OCI-LY3 (cell line): Measurements from ENCODE around the gene SH3BGRL3.
"Not testable (repeated sequence)": the region's sequence is repeated elsewhere in the genome, so short reads cannot be mapped to it uniquely, and the experiment has no call there.

Source experiments
- H2AFZ ChIP-seq: fragments of 200-600, 300-600 bp; shearing (Covaris generic); 2 replicates; pipeline ENCODE4 v1.6.0; 2014; ENCODE audit warnings: antibody characterized with exemption, low read depth, low read length
- H3K27ac ChIP-seq: fragments of 200-600, 300-600 bp; sonication (generic); 2 replicates; pipeline ENCODE4 v1.5.1; 2014; ENCODE audit warnings: mild to moderate bottlenecking, low read length, moderate library complexity, mixed read lengths
- H3K27me3 ChIP-seq: fragments of 200-600, 300-600 bp; sonication (generic); 2 replicates; pipeline ENCODE4 v1.6.1; 2014; ENCODE audit warnings: low read depth, low read length, mixed read lengths
- H3K36me3 ChIP-seq: fragments of 200-600, 300-600 bp; sonication (generic); replicated peaks from 2 replicates; pipeline ENCODE3; 2014; ENCODE audit warnings: low read depth, low read length, mixed read lengths
- H3K4me1 ChIP-seq: fragments of 300-600, 200-600 bp; sonication (generic); 2 replicates; pipeline ENCODE4 v1.6.1; 2014; ENCODE audit warnings: low read length, mixed read lengths
- H3K4me2 ChIP-seq: fragments of 200-600, 300-600 bp; sonication (generic); 2 replicates; pipeline ENCODE4 v1.6.1; 2014; ENCODE audit warnings: low read length, mixed read lengths
- H3K4me3 ChIP-seq: fragments of 300-600, 200-600 bp; sonication (generic); 2 replicates; pipeline ENCODE4 v1.5.1; 2014; ENCODE audit warnings: antibody characterized with exemption, mild to moderate bottlenecking, low read length, moderate library complexity
- H3K79me2 ChIP-seq: fragments of 300-600, 200-600 bp; shearing (Covaris generic); 2 replicates; pipeline ENCODE4 v1.6.1; 2014; ENCODE audit warnings: mild to moderate bottlenecking, low read length, mixed read lengths
- H3K9ac ChIP-seq: fragments of 300-600, 200-600 bp; shearing (Covaris generic); 2 replicates; pipeline ENCODE4 v1.6.0; 2014; ENCODE audit warnings: mild to moderate bottlenecking, low read length, moderate library complexity
- H3K9me3 ChIP-seq: fragments of 200-600, 300-600 bp; shearing (Covaris generic); 2 replicates; pipeline ENCODE4 v1.6.1; 2014; ENCODE audit warnings: low read length, mixed read lengths; ENCODE audit not compliant: insufficient read depth
- H4K20me1 ChIP-seq: fragments of 200-600, 300-600 bp; sonication (generic); 2 replicates; pipeline ENCODE4 v1.6.1; 2016; ENCODE audit warnings: low read length, mixed read lengths; ENCODE audit not compliant: insufficient read depth
- EZH2phosphoT487 ChIP-seq: fragments of 200-600 bp; shearing (Covaris generic); IDR thresholded peaks from 2 replicates; pipeline ENCODE4 v1.6.1; 2018; ENCODE audit warnings: antibody characterized with exemption, mixed run types, low read depth
- TF ChIP-seq, protein P1 (sequence below): fragments of 200-600, 300-600 bp; sonication (generic); IDR thresholded peaks from 2 replicates; pipeline ENCODE4 v1.5.1; 2014; ENCODE audit warnings: antibody characterized with exemption, low read length, low read depth

Gene SH3BGRL3

DNA sequence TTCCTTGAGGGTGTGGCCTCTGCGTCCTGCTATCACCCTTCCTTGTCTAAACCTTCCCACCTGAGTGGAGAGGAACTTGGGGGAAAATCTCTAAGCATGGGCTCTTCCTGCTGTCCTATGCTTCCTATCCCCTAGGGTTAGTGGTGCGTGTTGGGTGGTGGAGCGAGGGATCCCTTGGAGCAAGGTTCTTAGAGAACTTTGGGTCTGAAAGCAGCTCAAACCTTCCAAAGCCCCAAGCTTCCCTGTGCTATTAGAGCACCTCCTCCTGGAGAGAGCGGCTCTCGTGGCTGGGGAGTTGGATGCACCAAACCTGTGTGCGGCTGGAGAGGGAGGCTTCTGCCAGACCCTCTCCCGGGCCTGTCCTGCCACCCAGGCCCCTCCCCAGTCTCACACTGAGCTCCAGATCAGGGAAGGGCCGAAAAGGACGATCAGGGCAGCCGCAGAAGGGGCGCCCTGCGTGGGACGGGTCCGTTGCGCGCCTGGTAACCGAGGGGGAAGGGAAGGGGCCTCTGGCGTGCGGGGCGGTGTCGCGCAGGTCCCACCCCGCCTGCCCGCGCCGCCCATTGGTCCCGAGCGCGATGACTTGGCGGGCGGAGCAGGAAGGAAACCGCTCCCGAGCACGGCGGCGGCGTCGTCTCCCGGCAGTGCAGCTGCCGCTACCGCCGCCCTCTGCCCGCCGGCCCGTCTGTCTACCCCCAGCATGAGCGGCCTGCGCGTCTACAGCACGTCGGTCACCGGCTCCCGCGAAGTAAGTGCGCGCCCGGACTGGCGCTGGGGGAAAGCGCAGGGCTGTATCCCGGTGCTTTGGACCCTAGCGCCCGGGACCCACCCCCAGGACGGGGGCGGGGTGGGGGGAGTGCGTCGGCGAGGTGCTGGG lies at the start of gene SH3BGRL3:
SH3BGRL3 (plus strand) TSS at position 631 of the 877 bp plus-strand sequence; CDS start at position 701, 70 bp downstream.
- peaks cover 24% of the 10 kb centered on the region for H3K36me3 ChIP-seq
- H3K4me2 ChIP-seq, result peak within 1 kb of the TSS; percentile 92
- no peaks in the 10 kb centered on the region for H3K27me3 ChIP-seq
- H3K4me1 ChIP-seq, result peaks cover 11% of the 10 kb centered on the region
- no peaks in the 10 kb centered on the region for H4K20me1 ChIP-seq
- H3K4me3 ChIP-seq, result peak within 1 kb of the TSS; percentile 95
- H3K79me2 ChIP-seq, result no peaks in the 10 kb centered on the region
- H3K27ac ChIP-seq, result no peak within 1 kb of the TSS; the same call in 1 of the 2 replicates
- no peaks in the 10 kb centered on the region for H3K9me3 ChIP-seq
- H3K9ac ChIP-seq, result peak within 1 kb of the TSS; percentile 78
- TF ChIP-seq, protein P1, sequence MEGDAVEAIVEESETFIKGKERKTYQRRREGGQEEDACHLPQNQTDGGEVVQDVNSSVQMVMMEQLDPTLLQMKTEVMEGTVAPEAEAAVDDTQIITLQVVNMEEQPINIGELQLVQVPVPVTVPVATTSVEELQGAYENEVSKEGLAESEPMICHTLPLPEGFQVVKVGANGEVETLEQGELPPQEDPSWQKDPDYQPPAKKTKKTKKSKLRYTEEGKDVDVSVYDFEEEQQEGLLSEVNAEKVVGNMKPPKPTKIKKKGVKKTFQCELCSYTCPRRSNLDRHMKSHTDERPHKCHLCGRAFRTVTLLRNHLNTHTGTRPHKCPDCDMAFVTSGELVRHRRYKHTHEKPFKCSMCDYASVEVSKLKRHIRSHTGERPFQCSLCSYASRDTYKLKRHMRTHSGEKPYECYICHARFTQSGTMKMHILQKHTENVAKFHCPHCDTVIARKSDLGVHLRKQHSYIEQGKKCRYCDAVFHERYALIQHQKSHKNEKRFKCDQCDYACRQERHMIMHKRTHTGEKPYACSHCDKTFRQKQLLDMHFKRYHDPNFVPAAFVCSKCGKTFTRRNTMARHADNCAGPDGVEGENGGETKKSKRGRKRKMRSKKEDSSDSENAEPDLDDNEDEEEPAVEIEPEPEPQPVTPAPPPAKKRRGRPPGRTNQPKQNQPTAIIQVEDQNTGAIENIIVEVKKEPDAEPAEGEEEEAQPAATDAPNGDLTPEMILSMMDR, result peak; percentile 14; the same call in 1 of the 2 replicates
- TF ChIP-seq EZH2phosphoT487, result no peak
- peak within 1 kb of the TSS; percentile 84; the same call in 1 of the 2 replicates for H2AFZ ChIP-seq

DNA sequence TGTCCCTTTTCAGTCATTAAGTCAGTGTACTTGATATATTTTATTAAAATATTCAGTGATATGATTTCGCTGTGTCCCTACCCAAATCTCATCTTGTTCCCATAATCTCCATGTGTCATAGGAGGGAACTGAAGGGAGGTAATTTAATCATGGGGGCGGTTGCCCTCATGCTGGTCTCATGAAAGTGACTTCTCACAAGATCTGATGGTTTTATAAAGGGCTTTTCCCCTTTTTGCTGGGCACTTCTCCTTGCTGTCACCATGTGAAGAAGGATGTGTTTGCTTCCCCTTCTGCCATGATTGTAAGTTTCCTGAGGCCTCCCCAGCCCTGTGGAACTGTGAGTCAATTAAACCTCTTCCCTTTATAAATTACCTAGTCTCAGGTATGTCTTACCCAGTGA lies 49.2 kb upstream of the SH3BGRL3 start:
- H3K9me3 ChIP-seq, H3K4me3 ChIP-seq, H3K4me2 ChIP-seq, H2AFZ ChIP-seq, H3K27me3 ChIP-seq, H3K9ac ChIP-seq, H3K36me3 ChIP-seq, H4K20me1 ChIP-seq, H3K4me1 ChIP-seq, H3K27ac ChIP-seq: not testable (repeated sequence)
- H3K79me2 ChIP-seq, result peaks cover 14% of the 10 kb centered on the region

DNA sequence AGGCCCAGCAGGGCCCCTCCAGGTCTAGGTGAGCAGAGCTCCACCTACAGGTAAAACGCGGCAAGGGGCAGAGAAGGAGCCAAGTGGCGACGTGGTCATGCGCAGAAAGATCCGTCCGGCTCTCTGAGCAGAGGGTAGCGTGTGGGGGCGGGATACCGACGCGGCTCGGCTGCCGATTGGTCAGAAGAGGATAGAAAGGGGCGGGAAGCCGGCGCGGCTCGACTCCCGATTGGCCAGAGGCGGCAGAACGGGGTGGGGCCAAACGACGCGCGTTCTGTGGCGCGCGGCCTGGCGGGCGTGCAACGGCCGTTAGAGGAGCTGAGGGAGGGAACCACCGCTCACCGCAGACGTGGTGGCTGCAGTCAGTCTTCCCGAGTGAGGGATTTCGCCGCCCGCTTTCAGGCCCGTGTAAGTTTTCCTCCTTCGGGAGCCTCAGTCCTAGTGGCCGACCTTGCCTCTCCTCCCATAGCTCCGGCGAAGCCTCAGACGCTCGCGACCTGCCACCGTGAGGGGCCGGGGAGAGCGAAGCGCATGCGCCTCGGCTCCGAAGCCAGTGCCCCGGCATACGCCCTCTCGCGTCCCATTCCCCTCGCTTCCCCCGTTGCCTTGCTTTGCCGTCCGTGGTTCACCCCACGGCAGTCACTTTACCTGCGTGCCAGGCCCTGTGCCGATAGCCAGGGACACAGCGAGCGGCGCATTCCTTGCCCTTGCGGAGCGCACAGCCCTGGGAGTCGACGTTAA lies 45.8 kb upstream of the SH3BGRL3 start, which contains the start of gene CEP85:
CEP85 (plus strand) TSS at position 298 of the 741 bp plus-strand sequence. CDS start 5,584 bp downstream, outside the sequence.
- Histone ChIP-seq H3K27ac (peak within 1 kb of the TSS; percentile 57), H3K4me1 (peaks cover 19% of the 10 kb centered on the region), H2AFZ (peak within 1 kb of the TSS; percentile 99), H3K9me3 (no peaks in the 10 kb centered on the region), H3K27me3 (no peaks in the 10 kb centered on the region), H3K36me3 (peaks cover 2% of the 10 kb centered on the region), H3K4me2 (peak within 1 kb of the TSS; percentile 100), H3K4me3 (peak within 1 kb of the TSS; percentile 98), H3K79me2 (peaks cover 48% of the 10 kb centered on the region), H4K20me1 (no peaks in the 10 kb centered on the region), H3K9ac (peak within 1 kb of the TSS; percentile 94)
- TF ChIP-seq EZH2phosphoT487, result no peak
- TF ChIP-seq, protein P1, result peak; percentile 69

DNA sequence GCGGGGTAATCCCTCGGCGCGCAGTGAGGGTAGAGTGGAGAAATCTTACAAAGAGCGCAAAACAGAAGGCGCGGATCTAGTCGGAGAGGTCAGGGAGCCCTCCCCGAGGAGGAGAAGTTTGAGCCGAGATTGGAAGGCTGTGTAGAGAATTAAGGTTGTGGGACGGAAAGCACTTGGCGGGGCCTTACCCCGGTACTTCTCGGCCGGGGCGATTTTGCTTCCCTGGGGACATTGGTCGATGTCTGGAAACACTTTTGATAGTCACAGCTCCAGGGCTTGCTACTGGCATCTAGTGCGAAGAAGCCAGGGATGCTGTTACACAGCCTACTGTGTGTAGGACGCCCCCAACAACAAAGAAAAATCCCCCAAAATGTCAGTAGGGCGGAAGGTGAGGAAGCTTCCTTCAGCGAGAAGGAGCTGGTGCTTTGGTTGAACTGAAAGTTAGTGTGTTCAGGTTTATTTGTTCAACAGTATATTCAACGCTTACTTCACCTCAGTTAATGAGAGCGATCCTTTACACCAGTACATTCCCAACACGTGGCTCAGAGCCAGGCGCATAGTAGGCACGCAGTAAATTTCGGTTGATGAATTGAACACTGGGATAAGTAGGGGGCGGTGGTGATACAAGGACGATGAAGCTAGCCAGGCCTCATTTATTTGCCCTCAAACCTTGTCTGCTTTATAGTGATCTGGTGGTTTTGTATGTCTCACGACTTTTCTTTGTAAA lies 45.1 kb upstream of the SH3BGRL3 start:
- Histone ChIP-seq H3K27me3 (no peaks in the 10 kb centered on the region), H3K4me3 (peak overlapping the region; percentile 98), H3K4me1 (peaks cover 19% of the 10 kb centered on the region), H2AFZ (0 out of 2 replicates have a peak overlapping the region, but pooled peaks have one; percentile 34), H3K27ac (peak overlapping the region; percentile 57), H3K79me2 (peaks cover 55% of the 10 kb centered on the region), H3K36me3 (peaks cover 2% of the 10 kb centered on the region), H3K9ac (peak overlapping the region; percentile 94), H4K20me1 (no peaks in the 10 kb centered on the region), H3K9me3 (no peaks in the 10 kb centered on the region), H3K4me2 (peak overlapping the region; percentile 90)
- no peak for TF ChIP-seq EZH2phosphoT487
- TF ChIP-seq, protein P1, result no peak
